HCT116 (cell line): ENCODE data around the gene FAH. TPM values are rescaled to one million over a fixed set of nuclear protein-coding genes. Genes with fewer than 3 reads are reported as not detected.

ENCODE experiments used
- ATAC-seq: fragments of 200-7000 bp; cut with Tn5 transposase; 2 replicates; pipeline ENCODE4 v1.9.1; 2020; ENCODE audit warnings: mild to moderate bottlenecking, moderate library complexity
- BruUV-seq: library from RNA; stranded (reverse); fragments of 400-500 nt; replicated peaks from 2 replicates; lab custom pipeline; 2021; lab: Mats Ljungman, UMichigan
- CTCF ChIA-PET: fragments of 300-600 bp; sonication (Branson Sonifier 250); formaldehyde crosslinking; loops from one replicate; lab custom pipeline; 2021; ENCODE audit warnings: antibody characterized with exemption; lab: Charles Lee
- POLR2A ChIA-PET: fragments of 300-600, 350-600 bp; sonication (Branson Sonifier 250); formaldehyde crosslinking; loops from one replicate; lab custom pipeline; 2021; ENCODE audit warnings: antibody characterized with exemption; lab: Charles Lee
- RAD21 ChIA-PET, 2 experiments: fragments of 300-600 bp; sonication (Branson Sonifier 250); formaldehyde crosslinking; loops; one replicate each; lab custom pipeline; 2023; ENCODE audit warnings: low total read pairs in 2 of 2; ENCODE audit not compliant: uncharacterized antibody in 2 of 2, unreplicated experiment in 2 of 2, low non-redundant PET in 1 of 2; lab: Charles Lee
- DNase-seq: peaks from one replicate; pipeline ENCODE4 v3.0.0-alpha.2; 2010; ENCODE audit warnings: low read depth, low spot score
- H2AFZ ChIP-seq: fragments of 200-600 bp; shearing (Covaris generic), sonication (generic); 2 replicates; pipeline ENCODE4 v1.6.1; 2017; ENCODE audit warnings: low read depth, mixed run types, mixed read lengths, antibody characterized with exemption, low read length; ENCODE audit not compliant: poor library complexity, severe bottlenecking
- H3K27ac ChIP-seq: 2 replicates; pipeline ENCODE4 v1.5.1; 2012; ENCODE audit warnings: low read depth, low read length
- H3K27me3 ChIP-seq: fragments of 200-600 bp; sonication (generic); 2 replicates; pipeline ENCODE4 v1.6.1; 2016; ENCODE audit warnings: mixed run types, low read length, mixed read lengths; ENCODE audit not compliant: insufficient read depth
- H3K36me3 ChIP-seq, 2 experiments: fragments of 200-500 bp in 1 of 2; fragments of 200-600 bp in 1 of 2; sonication (Bioruptor generic) in 1 of 2; sonication (generic) in 1 of 2; 2 replicates each; pipeline versions ENCODE4 v1.5.1 to v1.6.1; 2014 to 2016; ENCODE audit warnings: low read length in 2 of 2, inconsistent platforms in 1 of 2, mixed read lengths in 1 of 2, mixed run types in 1 of 2; ENCODE audit not compliant: insufficient read depth in 2 of 2, control insufficient read depth in 1 of 2
- H3K4me1 ChIP-seq, 2 experiments: fragments of 200-600 bp in 1 of 2; sonication (generic) in 1 of 2; 2 replicates each; pipeline versions ENCODE4 v1.5.1 to v1.6.1; 2012 to 2017; ENCODE audit warnings: low read length in 2 of 2, inconsistent platforms in 1 of 2, mild to moderate bottlenecking in 1 of 2, mixed read lengths in 1 of 2, mixed run types in 1 of 2, moderate library complexity in 1 of 2; ENCODE audit not compliant: insufficient read depth in 2 of 2, control insufficient read depth in 1 of 2
- H3K4me2 ChIP-seq: fragments of 200-600 bp; sonication (generic); 2 replicates; pipeline ENCODE4 v1.6.1; 2017; ENCODE audit warnings: mixed run types, low read length, mixed read lengths
- H3K4me3 ChIP-seq, 2 experiments: fragments of 200-600 bp in 1 of 2; sonication (generic) in 1 of 2; replicated peaks in 1 of 2; 2 replicates each; pipeline ENCODE4 v1.5.1; 2011 to 2016; ENCODE audit warnings: low read length in 2 of 2, control low read depth in 1 of 2, low read depth in 1 of 2, mild to moderate bottlenecking in 1 of 2, mixed read lengths in 1 of 2, mixed run types in 1 of 2
- H3K79me2 ChIP-seq: fragments of 200-600 bp; sonication (generic); 2 replicates; pipeline ENCODE4 v1.6.1; 2017; ENCODE audit warnings: mild to moderate bottlenecking, mixed run types, low read length, moderate library complexity, mixed read lengths; ENCODE audit not compliant: insufficient read depth
- H3K9ac ChIP-seq: fragments of 200-600 bp; sonication (generic); 2 replicates; pipeline ENCODE4 v1.6.1; 2016; ENCODE audit warnings: low read length, mixed read lengths
- H3K9me2 ChIP-seq: fragments of 200-600 bp; sonication (generic), shearing (Covaris generic); 2 replicates; pipeline ENCODE4 v1.6.1; 2017; ENCODE audit warnings: mixed run types, mild to moderate bottlenecking, moderate library complexity; ENCODE audit not compliant: insufficient read depth
- H3K9me3 ChIP-seq, 2 experiments: fragments of 200-500 bp in 1 of 2; fragments of 200-600 bp in 1 of 2; sonication (Bioruptor generic) in 1 of 2; sonication (generic) in 1 of 2; 2 replicates each; pipeline ENCODE4 v1.6.1; 2014 to 2017; ENCODE audit warnings: low read length in 2 of 2, mixed read lengths in 2 of 2, inconsistent platforms in 1 of 2, low read depth in 1 of 2, mild to moderate bottlenecking in 1 of 2, mixed run types in 1 of 2, moderate library complexity in 1 of 2; ENCODE audit not compliant: control insufficient read depth in 1 of 2, insufficient read depth in 1 of 2
- H4K20me1 ChIP-seq: fragments of 200-600 bp; sonication (generic), shearing (Covaris generic); 2 replicates; pipeline ENCODE4 v1.6.1; 2017; ENCODE audit warnings: mixed run types, mild to moderate bottlenecking, moderate library complexity; ENCODE audit not compliant: insufficient read depth
- CBX3 ChIP-seq: IDR thresholded peaks from 2 replicates; pipeline ENCODE4 v1.6.1; 2012; ENCODE audit warnings: low read depth
- CEBPB ChIP-seq: IDR thresholded peaks from 2 replicates; pipeline ENCODE4 v1.6.1; 2012; ENCODE audit warnings: low read depth
- CTCF ChIP-seq, 3 experiments: fragments of 200-600 bp in 1 of 3; sonication (generic) in 1 of 3; IDR thresholded peaks in 2 of 3; conservative IDR thresholded peaks in 1 of 3; 2 replicates each; pipeline ENCODE4 v1.5.1; 2012 to 2017; ENCODE audit warnings: low read depth in 2 of 3, low read length in 2 of 3, antibody characterized with exemption in 1 of 3, borderline replicate concordance in 1 of 3, control low read depth in 1 of 3, mild to moderate bottlenecking in 1 of 3, mixed read lengths in 1 of 3, mixed run types in 1 of 3, moderate library complexity in 1 of 3; ENCODE audit not compliant: insufficient read depth in 1 of 3
- EGR1 ChIP-seq: IDR thresholded peaks from 2 replicates; pipeline ENCODE4 v1.6.1; 2012; ENCODE audit warnings: low read depth
- ELF1 ChIP-seq: IDR thresholded peaks from 2 replicates; pipeline ENCODE4 v1.6.1; 2012; ENCODE audit warnings: low read depth, borderline replicate concordance
- EZH2phosphoT487 ChIP-seq: fragments of 200-600 bp; IDR thresholded peaks from 2 replicates; pipeline ENCODE4 v1.6.1; 2018; ENCODE audit warnings: antibody characterized with exemption, borderline replicate concordance
- FOSL1 ChIP-seq: IDR thresholded peaks from 2 replicates; pipeline ENCODE4 v1.6.1; 2012; ENCODE audit warnings: low read depth
- JUND ChIP-seq: IDR thresholded peaks from 2 replicates; pipeline ENCODE4 v1.6.1; 2012
- MAX ChIP-seq: IDR thresholded peaks from 2 replicates; pipeline ENCODE4 v1.6.1; 2012
- POLR2A ChIP-seq: IDR thresholded peaks from 2 replicates; pipeline ENCODE4 v1.7.0; 2011; ENCODE audit warnings: borderline replicate concordance; ENCODE audit not compliant: insufficient read depth, insufficient read length; ENCODE audit errors: extremely low read depth
- POLR2AphosphoS5 ChIP-seq: IDR thresholded peaks from 2 replicates; pipeline ENCODE4 v1.6.1; 2011; ENCODE audit warnings: mild to moderate bottlenecking, low read depth, low read length, moderate library complexity
- RAD21 ChIP-seq: IDR thresholded peaks from 2 replicates; pipeline ENCODE4 v1.6.1; 2012; ENCODE audit warnings: low read depth, mild to moderate bottlenecking
- SIN3A ChIP-seq: IDR thresholded peaks from 2 replicates; pipeline ENCODE4 v1.6.1; 2012; ENCODE audit warnings: low read depth
- SP1 ChIP-seq: IDR thresholded peaks from 2 replicates; pipeline ENCODE4 v1.6.1; 2012; ENCODE audit warnings: low read depth
- SRF ChIP-seq: IDR thresholded peaks from 2 replicates; pipeline ENCODE4 v1.6.1; 2012; ENCODE audit warnings: low read depth
- TCF7L2 ChIP-seq: IDR thresholded peaks from 2 replicates; pipeline ENCODE4 v1.7.0; 2011; ENCODE audit warnings: borderline replicate concordance, inconsistent platforms; ENCODE audit not compliant: insufficient read depth, insufficient read length; ENCODE audit errors: extremely low read depth
- YY1 ChIP-seq: IDR thresholded peaks from 2 replicates; pipeline ENCODE4 v1.6.1; 2011; ENCODE audit warnings: low read length, low read depth, moderate library complexity, mild to moderate bottlenecking; ENCODE audit not compliant: insufficient replicate concordance; ENCODE audit errors: extremely low read depth
- ZFX ChIP-seq: fragments of 450-650 bp; IDR thresholded peaks from 2 replicates; pipeline ENCODE4 v1.6.1; 2017
- intact Hi-C: fragments of 100-400 bp; cut with micrococcal nuclease; formaldehyde crosslinking; loops from 2 replicates; pipeline ENCODE4 v1.10.0; 2022
- total RNA-seq: library from RNA; stranded (reverse); gene quantifications from one replicate; pipeline ENCODE4 v1.2.1, GENCODE V29; 2021; ENCODE audit not compliant: unreplicated experiment

Gene FAH
- total RNA-seq, 1 experiment from 2014 or later = 20.0 TPM

GRCh38 chr15:80207887-80208286, 55.1 kb downstream of the FAH start:
- Histone ChIP-seq H3K9me2 (no peaks in the 10 kb centered on the region), H3K4me3 (no peak overlapping the region), H4K20me1 (no peaks in the 10 kb centered on the region), H3K79me2 (no peaks in the 10 kb centered on the region), H3K9ac (no peak overlapping the region), H3K36me3 (no peaks in the 10 kb centered on the region), H3K4me2 (no peak overlapping the region), H3K27ac (no peak overlapping the region), H3K4me1 (peaks cover 0 to 10% of the 10 kb centered on the region in 2 experiments; a peak in 1 of 4 replicates), H3K9me3 (no peaks in the 10 kb centered on the region), H2AFZ (no peak overlapping the region), H3K27me3 (peaks cover 24% of the 10 kb centered on the region)
- RAD21 ChIA-PET = no interaction called here
- intact Hi-C loops = no loop called here
- POLR2A ChIA-PET = no interaction called here
- no peak for ATAC-seq
- DNase-seq = no peak
- CTCF ChIA-PET = no interaction called here
- TF ChIP-seq CBX3 (no peak), JUND (no peak), TCF7L2 (no peak), CEBPB (no peak), YY1 (no peak), SRF (no peak), EGR1 (no peak), SP1 (no peak), POLR2A (no peak), EZH2phosphoT487 (no peak), MAX (no peak), FOSL1 (no peak), SIN3A (no peak), RAD21 (no peak), POLR2AphosphoS5 (no peak), CTCF (IDR thresholded peaks at IDR 0.05 in 2 of 3, conservative IDR thresholded peaks at IDR 0.05 in 1 of 3; ENCODE audit: borderline replicate concordance in 1 of 3, insufficient read depth in 1 of 3, low read depth in 2 of 3, low read length in 2 of 3) (no peak), ZFX (no peak), ELF1 (no peak)
- BruUV-seq = no TSS peak
